Epithelial cell of esophagus (primary cell): ENCODE results near the gene CMBL.
"Not testable (repeated sequence)": the region's sequence is repeated elsewhere in the genome, so short reads cannot be mapped to it uniquely, and the experiment has no call there.

ENCODE experiments used
- DNase-seq: peaks from one replicate; pipeline ENCODE4 v3.0.0; 2010; ENCODE audit warnings: low read depth
- H3K4me3 ChIP-seq: 2 replicates; pipeline ENCODE4 v1.5.1; 2011; ENCODE audit warnings: mild to moderate bottlenecking, low read length, control low read depth
- TF ChIP-seq, protein P1 (sequence below): IDR thresholded peaks from 2 replicates; pipeline ENCODE4 v1.5.1; 2011; ENCODE audit warnings: low read depth, mild to moderate bottlenecking, low read length, control low read depth, inconsistent platforms; ENCODE audit not compliant: insufficient read depth; ENCODE audit errors: missing control alignments

Gene CMBL

DNA sequence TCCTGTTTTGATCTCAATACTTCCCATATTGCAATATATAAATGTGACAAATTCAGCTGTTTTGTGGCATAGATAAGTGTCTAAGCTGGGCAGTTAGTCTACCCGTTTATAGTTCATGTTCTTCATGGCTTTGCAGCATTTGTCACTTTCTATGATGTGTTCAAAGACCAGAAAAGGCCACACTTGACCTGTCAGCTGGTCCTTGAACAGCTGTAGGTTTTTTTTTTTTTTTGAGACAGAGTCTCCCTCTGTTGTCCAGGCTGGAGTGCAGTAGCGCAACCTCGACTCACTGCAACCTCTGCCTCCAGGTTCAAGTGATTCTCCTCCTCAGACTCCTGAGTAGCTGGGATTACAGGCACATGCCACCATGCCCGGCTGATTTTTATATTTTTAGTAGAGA, 28.4 kb downstream of the CMBL start:
- DNase-seq = no peak
- TF ChIP-seq, protein P1, sequence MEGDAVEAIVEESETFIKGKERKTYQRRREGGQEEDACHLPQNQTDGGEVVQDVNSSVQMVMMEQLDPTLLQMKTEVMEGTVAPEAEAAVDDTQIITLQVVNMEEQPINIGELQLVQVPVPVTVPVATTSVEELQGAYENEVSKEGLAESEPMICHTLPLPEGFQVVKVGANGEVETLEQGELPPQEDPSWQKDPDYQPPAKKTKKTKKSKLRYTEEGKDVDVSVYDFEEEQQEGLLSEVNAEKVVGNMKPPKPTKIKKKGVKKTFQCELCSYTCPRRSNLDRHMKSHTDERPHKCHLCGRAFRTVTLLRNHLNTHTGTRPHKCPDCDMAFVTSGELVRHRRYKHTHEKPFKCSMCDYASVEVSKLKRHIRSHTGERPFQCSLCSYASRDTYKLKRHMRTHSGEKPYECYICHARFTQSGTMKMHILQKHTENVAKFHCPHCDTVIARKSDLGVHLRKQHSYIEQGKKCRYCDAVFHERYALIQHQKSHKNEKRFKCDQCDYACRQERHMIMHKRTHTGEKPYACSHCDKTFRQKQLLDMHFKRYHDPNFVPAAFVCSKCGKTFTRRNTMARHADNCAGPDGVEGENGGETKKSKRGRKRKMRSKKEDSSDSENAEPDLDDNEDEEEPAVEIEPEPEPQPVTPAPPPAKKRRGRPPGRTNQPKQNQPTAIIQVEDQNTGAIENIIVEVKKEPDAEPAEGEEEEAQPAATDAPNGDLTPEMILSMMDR = no peak

DNA sequence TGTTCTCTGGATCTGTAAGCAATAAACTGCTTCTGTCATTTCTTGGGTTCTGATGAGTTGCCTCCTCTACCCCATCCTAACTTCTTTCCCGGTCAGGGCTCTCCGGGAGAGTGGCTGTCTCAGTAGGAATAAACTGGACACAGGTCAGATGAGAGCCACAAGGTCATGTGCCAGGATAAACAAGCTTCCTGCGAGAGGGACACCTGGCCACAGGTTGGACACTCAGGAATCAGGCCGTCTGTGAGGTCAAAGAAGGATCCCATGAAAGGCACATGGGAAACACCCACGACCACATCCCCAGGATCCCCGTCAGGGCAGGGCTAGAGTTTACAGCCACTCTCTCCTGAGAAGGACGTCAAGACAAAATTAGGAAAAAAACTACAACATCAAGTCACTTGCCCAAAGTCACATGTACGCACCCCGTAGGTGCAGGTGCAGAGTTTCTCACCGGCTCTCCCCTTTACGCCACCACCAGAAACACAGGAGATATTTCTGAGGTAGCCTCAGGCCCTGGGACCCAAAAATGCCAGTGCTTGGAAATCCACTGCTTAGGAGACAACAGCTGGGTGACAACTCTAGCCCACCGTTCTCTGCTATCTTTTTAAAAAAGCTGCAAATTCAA, 28.9 kb downstream of the CMBL start:
- TF ChIP-seq, protein P1 = no peak
- no peak overlapping the region for H3K4me3 ChIP-seq
- no peak for DNase-seq

More for the DNA sequence above, 28.4 kb downstream of the CMBL start:
- no peak overlapping the region for H3K4me3 ChIP-seq

DNA sequence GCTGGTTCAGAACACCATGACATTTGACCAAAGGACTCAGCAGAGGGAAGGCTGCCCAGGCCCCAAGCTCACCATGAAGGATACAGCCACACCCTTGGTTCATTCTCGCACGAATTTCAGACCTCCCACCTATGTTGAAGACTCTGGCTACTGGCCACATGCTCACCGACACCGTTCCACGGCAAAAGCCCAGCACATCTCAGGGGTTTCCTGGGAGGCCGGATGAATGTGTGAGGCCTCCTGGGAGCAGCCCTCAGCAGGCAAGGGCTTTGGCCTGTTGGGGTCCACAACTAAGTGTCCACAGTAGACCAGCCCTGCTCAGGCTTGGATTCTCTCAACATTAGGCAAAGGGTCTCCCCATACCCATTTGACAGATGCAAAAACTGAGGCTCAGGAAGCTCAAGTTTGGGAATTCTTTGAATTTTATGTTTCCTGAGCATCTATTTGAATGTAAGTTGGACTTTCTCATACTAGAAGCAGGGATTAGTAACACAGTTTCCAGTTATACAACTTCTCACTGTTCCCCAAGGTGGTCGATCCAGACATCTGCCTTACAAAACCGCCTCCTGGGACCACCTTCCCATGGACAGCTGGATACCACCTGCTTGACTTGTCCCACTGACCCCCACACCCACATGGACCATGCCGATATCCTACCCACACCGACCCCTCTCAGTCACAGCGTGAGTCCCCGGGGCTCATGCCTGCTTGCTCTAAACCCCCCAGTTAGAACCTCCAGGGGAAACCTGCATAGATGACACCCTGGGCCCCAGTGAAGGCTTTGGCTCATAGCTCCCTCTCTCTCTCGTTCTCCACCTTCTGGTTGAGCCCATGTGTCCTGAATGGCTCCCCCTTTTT, 29.7 kb downstream of the CMBL start:
- no peak for DNase-seq
- TF ChIP-seq, protein P1 = no peak
- no peak overlapping the region for H3K4me3 ChIP-seq

DNA sequence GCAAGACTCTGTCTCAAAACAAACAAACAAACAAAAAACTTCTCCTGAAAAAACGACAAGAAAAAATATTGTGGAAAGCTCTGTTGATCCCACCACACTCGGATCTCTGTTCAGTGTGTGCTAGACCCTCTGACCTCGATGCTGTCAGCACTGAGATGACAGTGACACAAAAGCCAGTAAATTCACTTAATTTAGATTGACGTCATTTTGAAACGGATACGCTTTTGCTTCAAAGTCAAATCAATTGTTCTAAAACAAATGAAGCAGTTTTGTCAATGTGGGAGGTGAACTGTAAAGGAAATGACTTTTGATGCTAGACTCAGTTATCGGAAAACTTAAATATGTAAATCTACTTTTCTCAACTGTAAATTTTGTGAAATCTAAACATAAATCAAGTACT, 31.0 kb downstream of the CMBL start:
- no peak for DNase-seq
- TF ChIP-seq, protein P1 = no peak
- H3K4me3 ChIP-seq = no peak overlapping the region

DNA sequence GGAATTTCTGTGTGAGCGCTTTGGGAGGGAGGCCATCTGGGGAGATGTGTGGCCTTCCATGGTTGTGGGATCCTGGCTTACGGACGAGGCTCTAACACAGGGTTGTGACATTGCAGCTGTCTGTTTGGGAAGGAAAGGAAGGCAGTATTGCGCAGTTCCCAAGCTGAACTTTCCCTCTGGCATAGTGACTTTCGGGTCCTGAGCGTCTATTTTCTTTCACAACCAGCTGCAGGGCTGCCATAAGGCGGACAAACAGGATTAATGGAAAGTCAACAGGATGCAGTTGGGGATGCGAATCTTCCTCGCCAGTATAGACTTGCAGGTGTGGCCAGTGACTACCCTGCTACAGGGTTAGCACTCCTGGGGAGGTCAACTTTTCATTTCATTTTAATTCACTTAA, 31.7 kb downstream of the CMBL start:
- H3K4me3 ChIP-seq = no peak overlapping the region
- TF ChIP-seq, protein P1 = no peak
- DNase-seq = no peak

DNA sequence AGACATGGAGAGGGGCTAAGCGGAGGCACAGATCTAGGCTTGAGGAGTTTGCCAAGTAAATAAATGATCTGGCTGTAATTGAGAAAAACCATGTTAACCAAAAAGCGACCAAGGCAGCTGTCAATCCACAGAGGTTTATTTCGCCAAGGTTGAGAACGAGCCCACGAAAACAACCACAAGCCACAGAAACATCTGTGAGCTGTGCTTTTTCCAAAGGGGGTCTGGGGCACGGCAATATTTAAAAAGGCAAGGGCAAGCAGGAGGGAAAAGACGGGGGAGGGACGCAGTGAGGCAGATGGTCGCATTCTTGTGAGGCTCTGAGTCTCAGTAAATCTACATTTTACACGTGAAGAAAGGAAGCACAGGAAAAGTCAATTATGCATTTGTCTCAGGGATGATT, 32.2 kb downstream of the CMBL start:
- no peak for DNase-seq
- TF ChIP-seq, protein P1 = no peak
- H3K4me3 ChIP-seq = no peak overlapping the region

DNA sequence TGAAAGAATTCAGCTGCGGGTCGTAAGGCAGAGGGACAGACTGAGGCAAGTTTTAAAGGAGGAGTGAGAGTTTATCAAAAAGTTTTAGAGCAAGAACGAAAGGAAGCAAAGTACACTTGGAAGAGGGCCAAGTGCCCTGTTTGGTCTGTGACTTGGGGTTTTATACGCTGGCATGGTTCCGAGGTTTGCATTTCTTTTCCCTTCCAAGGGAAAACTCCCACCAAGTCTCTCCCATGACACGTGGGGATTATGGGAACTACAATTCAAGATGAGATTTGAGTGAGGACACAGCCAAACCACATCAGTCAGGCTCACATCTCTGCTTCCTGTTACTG, 34.9 kb downstream of the CMBL start:
- H3K4me3 ChIP-seq, DNase-seq: not testable (repeated sequence)
